HepG2 (cell line): ENCODE results near the gene MXRA7. TPM values are rescaled to one million over a fixed set of nuclear protein-coding genes. Genes with fewer than 3 reads are reported as not detected.

Source experiments
- BHLHE40 ChIP-seq: IDR thresholded peaks from 2 replicates; pipeline ENCODE4 v1.6.1; 2011; ENCODE audit warnings: low read length, improper control_type of control experiment
- CENPX ChIP-seq: sonication (generic); formaldehyde crosslinking; IDR thresholded peaks from 2 replicates; pipeline ENCODE4 v1.9.0; 2021; ENCODE audit warnings: mild to moderate bottlenecking, missing genetic modification reagents, moderate library complexity
- GTF2F1 ChIP-seq: fragments of 150-350 bp; IDR thresholded peaks from 2 replicates; pipeline ENCODE4 v1.6.1; 2014; ENCODE audit warnings: low read length
- RNF2 ChIP-seq: fragments of 450-650 bp; conservative IDR thresholded peaks from 2 replicates; pipeline ENCODE4 v1.6.1; 2016; ENCODE audit warnings: low read depth
- TAF1 ChIP-seq: sonication (generic); formaldehyde crosslinking; IDR thresholded peaks from 2 replicates; pipeline ENCODE4 v1.4.0; 2020; ENCODE audit warnings: missing genetic modification reagents
- ZNF24 ChIP-seq: fragments of 450-650 bp; IDR thresholded peaks from 2 replicates; pipeline ENCODE4 v1.6.1; 2017; ENCODE audit warnings: antibody characterized with exemption, mild to moderate bottlenecking
- ZNF329 ChIP-seq: sonication (generic); formaldehyde crosslinking; IDR thresholded peaks from 2 replicates; pipeline ENCODE4 v1.9.0; 2021; ENCODE audit warnings: low read depth, mild to moderate bottlenecking, missing genetic modification reagents
- ZNF572 ChIP-seq: sonication (generic); formaldehyde crosslinking; IDR thresholded peaks from 2 replicates; pipeline ENCODE4 v1.5.1; 2020; ENCODE audit warnings: mild to moderate bottlenecking, missing genetic modification reagents
- ZNF614 ChIP-seq: IDR thresholded peaks from 2 replicates; pipeline ENCODE4 v1.6.1; 2018; ENCODE audit warnings: missing biosample characterization, missing genetic modification reagents, inconsistent platforms, borderline replicate concordance
- ZNF878 ChIP-seq: sonication (generic); formaldehyde crosslinking; IDR thresholded peaks from 2 replicates; pipeline ENCODE4 v1.8.1; 2023; ENCODE audit warnings: mild to moderate bottlenecking, missing genetic modification reagents, moderate library complexity
- polyA plus RNA-seq, 8 experiments: library from polyadenylated mRNA; depleted of rRNA in 3 of 8; stranded (reverse) in 7 of 8; unstranded in 1 of 8; fragments of >200 nt; fragmentation: Illumina TruSeq in 4 of 8; extraction: Trizol in 4 of 8; gene quantifications; 2 replicates each; pipeline versions ENCODE4 v1.2.1 to v1.2.3, GENCODE V29; 2011 to 2016; ENCODE audit warnings: low read depth in 4 of 8, missing spikeins in 1 of 8, mixed read lengths in 1 of 8; ENCODE audit not compliant: insufficient read depth in 1 of 8
- total RNA-seq, 5 experiments: library from RNA; depleted of rRNA; stranded (reverse); fragments of >200 nt; fragmentation: Illumina TruSeq; extraction: Trizol; gene quantifications; 2 replicates each; pipeline ENCODE4 v1.2.3, GENCODE V29; 2016; ENCODE audit warnings: low read depth in 1 of 5
- TF ChIP-seq, protein P1 (sequence below): sonication (generic); IDR thresholded peaks from 2 replicates; pipeline ENCODE4 v1.6.1; 2016; ENCODE audit warnings: low read depth, borderline replicate concordance
- TF ChIP-seq, protein P2 (sequence below): sonication (generic); formaldehyde crosslinking; IDR thresholded peaks from 2 replicates; pipeline ENCODE4 v1.9.0; 2021; ENCODE audit warnings: missing genetic modification reagents, mild to moderate bottlenecking, borderline replicate concordance
- TF ChIP-seq, protein P3 (sequence below), 2 experiments: sonication (generic) in 1 of 2; formaldehyde crosslinking in 1 of 2; IDR thresholded peaks; 2 replicates each; pipeline versions ENCODE4 v1.6.1 to v1.9.0; 2014 to 2022; ENCODE audit warnings: antibody characterized with exemption in 1 of 2, borderline replicate concordance in 1 of 2, inconsistent platforms in 1 of 2, low read depth in 1 of 2, missing genetic modification reagents in 1 of 2
- TF ChIP-seq, protein P4 (sequence below): sonication (generic); formaldehyde crosslinking; IDR thresholded peaks from 2 replicates; pipeline ENCODE4 v1.8.0; 2022; ENCODE audit warnings: low read depth, missing genetic modification reagents
- TF ChIP-seq, protein P5 (sequence below): sonication (generic); formaldehyde crosslinking; IDR thresholded peaks from 2 replicates; pipeline ENCODE4 v1.4.0; 2020; ENCODE audit warnings: mild to moderate bottlenecking, missing genetic modification reagents
- TF ChIP-seq, protein P6 (sequence below): sonication (generic); formaldehyde crosslinking; IDR thresholded peaks from 2 replicates; pipeline ENCODE4 v1.5.0; 2020; ENCODE audit warnings: missing genetic modification reagents

MXRA7 gene
- total and polyA plus RNA-seq, 2 of the 13 experiments (the other 11 are each of a cell fraction or from before 2014, with no cell fraction given), result 44.8 to 112 TPM

DNA sequence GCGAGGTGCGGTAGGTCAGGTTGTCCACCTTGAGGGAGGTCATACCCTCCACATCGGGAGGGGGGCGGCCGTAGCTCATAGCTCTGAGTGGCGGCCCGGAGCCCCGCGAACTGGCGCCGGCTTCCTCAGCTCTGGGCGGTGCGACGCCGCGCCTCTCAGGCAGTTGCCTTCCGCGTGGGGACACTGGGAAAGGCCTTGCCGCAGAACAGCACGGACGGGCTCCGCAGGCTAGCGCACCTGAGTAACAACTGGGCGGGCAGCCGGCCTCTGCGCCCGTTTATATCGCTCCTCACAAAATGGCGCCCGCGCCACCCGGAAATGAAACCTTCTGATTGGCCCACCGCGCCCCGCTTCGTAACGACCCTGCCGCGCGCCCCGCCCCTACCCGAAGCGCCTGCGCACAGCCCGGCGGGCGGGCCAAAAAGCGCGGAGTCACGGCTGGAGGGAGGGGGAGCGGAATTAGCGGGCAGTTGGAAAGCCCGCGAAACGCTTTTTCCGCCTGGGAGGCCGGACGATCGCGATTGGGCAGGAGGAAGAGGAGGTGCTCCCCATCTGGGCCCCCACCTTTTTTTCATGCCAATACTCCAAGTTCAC lies 26.4 kb upstream of the MXRA7 start, which contains the start of gene SRSF2 (continued):
- TF ChIP-seq CENPX (CRISPR knock-in tag) (no peak), GTF2F1 (peak; percentile 98), ZNF24 (no peak), RNF2 (peak; percentile 41; the same call in 1 of the 2 replicates), ZNF329 (CRISPR knock-in tag) (peak; percentile 84), ZNF878 (peak; percentile 97), ZNF572 (no peak; the same call in 1 of the 2 replicates), TAF1 (CRISPR knock-in tag) (peak; percentile 100), BHLHE40 (peak; percentile 55), ZNF614 (CRISPR knock-in tag) (peak; percentile 76)
- TF ChIP-seq, protein P1, sequence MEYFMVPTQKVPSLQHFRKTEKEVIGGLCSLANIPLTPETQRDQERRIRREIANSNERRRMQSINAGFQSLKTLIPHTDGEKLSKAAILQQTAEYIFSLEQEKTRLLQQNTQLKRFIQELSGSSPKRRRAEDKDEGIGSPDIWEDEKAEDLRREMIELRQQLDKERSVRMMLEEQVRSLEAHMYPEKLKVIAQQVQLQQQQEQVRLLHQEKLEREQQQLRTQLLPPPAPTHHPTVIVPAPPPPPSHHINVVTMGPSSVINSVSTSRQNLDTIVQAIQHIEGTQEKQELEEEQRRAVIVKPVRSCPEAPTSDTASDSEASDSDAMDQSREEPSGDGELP, result peak; percentile 48; the same call in 1 of the 2 replicates
- TF ChIP-seq, protein P2, sequence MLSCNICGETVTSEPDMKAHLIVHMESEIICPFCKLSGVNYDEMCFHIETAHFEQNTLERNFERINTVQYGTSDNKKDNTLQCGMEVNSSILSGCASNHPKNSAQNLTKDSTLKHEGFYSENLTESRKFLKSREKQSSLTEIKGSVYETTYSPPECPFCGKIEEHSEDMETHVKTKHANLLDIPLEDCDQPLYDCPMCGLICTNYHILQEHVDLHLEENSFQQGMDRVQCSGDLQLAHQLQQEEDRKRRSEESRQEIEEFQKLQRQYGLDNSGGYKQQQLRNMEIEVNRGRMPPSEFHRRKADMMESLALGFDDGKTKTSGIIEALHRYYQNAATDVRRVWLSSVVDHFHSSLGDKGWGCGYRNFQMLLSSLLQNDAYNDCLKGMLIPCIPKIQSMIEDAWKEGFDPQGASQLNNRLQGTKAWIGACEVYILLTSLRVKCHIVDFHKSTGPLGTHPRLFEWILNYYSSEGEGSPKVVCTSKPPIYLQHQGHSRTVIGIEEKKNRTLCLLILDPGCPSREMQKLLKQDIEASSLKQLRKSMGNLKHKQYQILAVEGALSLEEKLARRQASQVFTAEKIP (CRISPR knock-in tag), result no peak
- TF ChIP-seq, protein P3, sequence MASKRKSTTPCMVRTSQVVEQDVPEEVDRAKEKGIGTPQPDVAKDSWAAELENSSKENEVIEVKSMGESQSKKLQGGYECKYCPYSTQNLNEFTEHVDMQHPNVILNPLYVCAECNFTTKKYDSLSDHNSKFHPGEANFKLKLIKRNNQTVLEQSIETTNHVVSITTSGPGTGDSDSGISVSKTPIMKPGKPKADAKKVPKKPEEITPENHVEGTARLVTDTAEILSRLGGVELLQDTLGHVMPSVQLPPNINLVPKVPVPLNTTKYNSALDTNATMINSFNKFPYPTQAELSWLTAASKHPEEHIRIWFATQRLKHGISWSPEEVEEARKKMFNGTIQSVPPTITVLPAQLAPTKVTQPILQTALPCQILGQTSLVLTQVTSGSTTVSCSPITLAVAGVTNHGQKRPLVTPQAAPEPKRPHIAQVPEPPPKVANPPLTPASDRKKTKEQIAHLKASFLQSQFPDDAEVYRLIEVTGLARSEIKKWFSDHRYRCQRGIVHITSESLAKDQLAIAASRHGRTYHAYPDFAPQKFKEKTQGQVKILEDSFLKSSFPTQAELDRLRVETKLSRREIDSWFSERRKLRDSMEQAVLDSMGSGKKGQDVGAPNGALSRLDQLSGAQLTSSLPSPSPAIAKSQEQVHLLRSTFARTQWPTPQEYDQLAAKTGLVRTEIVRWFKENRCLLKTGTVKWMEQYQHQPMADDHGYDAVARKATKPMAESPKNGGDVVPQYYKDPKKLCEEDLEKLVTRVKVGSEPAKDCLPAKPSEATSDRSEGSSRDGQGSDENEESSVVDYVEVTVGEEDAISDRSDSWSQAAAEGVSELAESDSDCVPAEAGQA (IDR thresholded peaks at IDR 0.05; ENCODE audit: low read depth), result peak; percentile 84
- TF ChIP-seq, protein P3 (CRISPR knock-in tag; IDR thresholded peaks at IDR 0.05; ENCODE audit: borderline replicate concordance), result peak; percentile 87; the same call in 1 of the 2 replicates
- TF ChIP-seq, protein P4, sequence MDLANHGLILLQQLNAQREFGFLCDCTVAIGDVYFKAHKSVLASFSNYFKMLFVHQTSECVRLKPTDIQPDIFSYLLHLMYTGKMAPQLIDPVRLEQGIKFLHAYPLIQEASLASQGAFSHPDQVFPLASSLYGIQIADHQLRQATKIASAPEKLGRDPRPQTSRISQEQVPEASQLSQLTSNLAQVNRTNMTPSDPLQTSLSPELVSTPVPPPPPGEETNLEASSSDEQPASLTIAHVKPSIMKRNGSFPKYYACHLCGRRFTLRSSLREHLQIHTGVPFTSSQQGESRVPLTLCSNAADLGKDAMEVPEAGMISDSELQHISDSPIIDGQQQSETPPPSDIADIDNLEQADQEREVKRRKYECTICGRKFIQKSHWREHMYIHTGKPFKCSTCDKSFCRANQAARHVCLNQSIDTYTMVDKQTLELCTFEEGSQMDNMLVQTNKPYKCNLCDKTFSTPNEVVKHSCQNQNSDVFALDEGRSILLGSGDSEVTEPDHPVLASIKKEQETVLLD (CRISPR knock-in tag), result no peak; the same call in none of the 2 replicates
- TF ChIP-seq, protein P5, sequence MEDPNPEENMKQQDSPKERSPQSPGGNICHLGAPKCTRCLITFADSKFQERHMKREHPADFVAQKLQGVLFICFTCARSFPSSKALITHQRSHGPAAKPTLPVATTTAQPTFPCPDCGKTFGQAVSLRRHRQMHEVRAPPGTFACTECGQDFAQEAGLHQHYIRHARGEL (CRISPR knock-in tag), result no peak; the same call in 1 of the 2 replicates
- TF ChIP-seq, protein P6, sequence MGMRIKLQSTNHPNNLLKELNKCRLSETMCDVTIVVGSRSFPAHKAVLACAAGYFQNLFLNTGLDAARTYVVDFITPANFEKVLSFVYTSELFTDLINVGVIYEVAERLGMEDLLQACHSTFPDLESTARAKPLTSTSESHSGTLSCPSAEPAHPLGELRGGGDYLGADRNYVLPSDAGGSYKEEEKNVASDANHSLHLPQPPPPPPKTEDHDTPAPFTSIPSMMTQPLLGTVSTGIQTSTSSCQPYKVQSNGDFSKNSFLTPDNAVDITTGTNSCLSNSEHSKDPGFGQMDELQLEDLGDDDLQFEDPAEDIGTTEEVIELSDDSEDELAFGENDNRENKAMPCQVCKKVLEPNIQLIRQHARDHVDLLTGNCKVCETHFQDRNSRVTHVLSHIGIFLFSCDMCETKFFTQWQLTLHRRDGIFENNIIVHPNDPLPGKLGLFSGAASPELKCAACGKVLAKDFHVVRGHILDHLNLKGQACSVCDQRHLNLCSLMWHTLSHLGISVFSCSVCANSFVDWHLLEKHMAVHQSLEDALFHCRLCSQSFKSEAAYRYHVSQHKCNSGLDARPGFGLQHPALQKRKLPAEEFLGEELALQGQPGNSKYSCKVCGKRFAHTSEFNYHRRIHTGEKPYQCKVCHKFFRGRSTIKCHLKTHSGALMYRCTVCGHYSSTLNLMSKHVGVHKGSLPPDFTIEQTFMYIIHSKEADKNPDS, result peak; percentile 35; the same call in 1 of the 2 replicates
